ENCODE data around the gene CLCNKB.
"Not testable (repeated sequence)": the region's sequence is repeated elsewhere in the genome, so short reads cannot be mapped to it uniquely, and the experiment has no call there.

DNA sequence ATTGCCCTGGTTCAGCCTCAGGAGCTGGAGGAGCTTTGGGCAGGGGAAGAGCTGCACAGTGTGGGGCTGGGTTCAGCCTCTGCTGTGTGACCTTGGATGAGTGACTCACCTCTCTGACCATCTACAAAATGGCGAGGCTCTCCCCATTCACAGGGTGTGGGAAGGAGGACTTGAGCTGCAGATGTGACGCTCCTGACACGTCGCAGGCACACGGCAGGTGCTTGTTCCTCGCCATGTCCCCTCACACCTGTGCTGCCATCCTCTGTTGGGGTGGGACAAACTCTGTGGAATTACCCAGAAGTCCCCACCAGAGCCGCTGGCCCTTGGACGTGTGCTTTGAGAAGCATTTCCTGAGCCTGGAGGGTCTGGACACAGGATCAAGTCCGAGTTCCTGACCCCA is 22.7 kb upstream of the CLCNKB start:
- TF ChIP-seq EP300, POLR2A (IDR thresholded peaks at IDR 0.05): not testable (repeated sequence)
- TF ChIP-seq, protein P1, sequence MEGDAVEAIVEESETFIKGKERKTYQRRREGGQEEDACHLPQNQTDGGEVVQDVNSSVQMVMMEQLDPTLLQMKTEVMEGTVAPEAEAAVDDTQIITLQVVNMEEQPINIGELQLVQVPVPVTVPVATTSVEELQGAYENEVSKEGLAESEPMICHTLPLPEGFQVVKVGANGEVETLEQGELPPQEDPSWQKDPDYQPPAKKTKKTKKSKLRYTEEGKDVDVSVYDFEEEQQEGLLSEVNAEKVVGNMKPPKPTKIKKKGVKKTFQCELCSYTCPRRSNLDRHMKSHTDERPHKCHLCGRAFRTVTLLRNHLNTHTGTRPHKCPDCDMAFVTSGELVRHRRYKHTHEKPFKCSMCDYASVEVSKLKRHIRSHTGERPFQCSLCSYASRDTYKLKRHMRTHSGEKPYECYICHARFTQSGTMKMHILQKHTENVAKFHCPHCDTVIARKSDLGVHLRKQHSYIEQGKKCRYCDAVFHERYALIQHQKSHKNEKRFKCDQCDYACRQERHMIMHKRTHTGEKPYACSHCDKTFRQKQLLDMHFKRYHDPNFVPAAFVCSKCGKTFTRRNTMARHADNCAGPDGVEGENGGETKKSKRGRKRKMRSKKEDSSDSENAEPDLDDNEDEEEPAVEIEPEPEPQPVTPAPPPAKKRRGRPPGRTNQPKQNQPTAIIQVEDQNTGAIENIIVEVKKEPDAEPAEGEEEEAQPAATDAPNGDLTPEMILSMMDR (IDR thresholded peaks at IDR 0.05): not testable (repeated sequence)
